Bronchial epithelial cell (primary cell): ENCODE measurements around the gene ASCC3. TPM values are rescaled to one million over a fixed set of nuclear protein-coding genes. Genes with fewer than 3 reads are reported as not detected.

Source experiments
- DNase-seq: peaks from one replicate; pipeline ENCODE4 v3.0.0-alpha.2; 2010; ENCODE audit warnings: low read depth
- FAIRE-seq: peaks from 2 replicates; lab custom pipeline; 2011; peaks lifted over from hg19 to GRCh38; lab: Jason Lieb, UNC
- H3K27me3 ChIP-seq: 2 replicates; pipeline ENCODE4 v1.5.1; 2011; ENCODE audit warnings: low read length; ENCODE audit not compliant: control insufficient read depth, insufficient read depth
- H3K36me3 ChIP-seq: 2 replicates; pipeline ENCODE4 v1.5.1; 2011; ENCODE audit warnings: low read length; ENCODE audit not compliant: control insufficient read depth, insufficient read depth
- H3K4me3 ChIP-seq: 2 replicates; pipeline ENCODE4 v1.5.1; 2011; ENCODE audit warnings: mild to moderate bottlenecking, low read depth, low read length, control low read depth
- total RNA-seq: library from RNA; depleted of rRNA; stranded (reverse); fragments of >200 nt; gene quantifications from 2 replicates; pipeline ENCODE4 v1.2.1, GENCODE V29; 2014
- TF ChIP-seq, protein P1 (sequence below): IDR thresholded peaks from 2 replicates; pipeline ENCODE4 v1.5.1; 2011; ENCODE audit warnings: mild to moderate bottlenecking, moderate library complexity, low read length, control low read depth, inconsistent platforms; ENCODE audit not compliant: insufficient read depth, severe bottlenecking

The ASCC3 gene
- total RNA-seq, 1 donor from 2014 or later = 52.7 TPM

DNA sequence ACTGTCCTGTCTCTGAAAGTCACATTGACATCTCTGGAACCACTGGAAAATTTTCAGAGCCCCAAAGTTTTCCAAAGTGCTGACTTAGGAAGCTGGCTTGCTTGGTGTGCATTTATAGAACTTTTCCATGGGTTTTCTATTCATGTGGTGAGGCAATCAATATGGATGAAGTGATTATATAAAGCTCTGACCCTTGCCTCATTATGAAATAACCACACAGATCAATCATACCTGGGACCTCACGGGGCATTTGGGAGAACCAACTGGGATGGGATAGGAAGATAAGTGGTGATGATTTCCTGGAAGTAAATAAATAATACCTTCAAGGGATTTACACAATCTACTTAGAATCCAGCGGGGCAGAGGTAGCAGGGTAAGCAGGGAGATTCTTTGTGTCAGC is 393.5 kb downstream of the ASCC3 start:
- FAIRE-seq (no peak), DNase-seq (no peak)
- no peak overlapping the region for H3K4me3 ChIP-seq
- TF ChIP-seq, protein P1, sequence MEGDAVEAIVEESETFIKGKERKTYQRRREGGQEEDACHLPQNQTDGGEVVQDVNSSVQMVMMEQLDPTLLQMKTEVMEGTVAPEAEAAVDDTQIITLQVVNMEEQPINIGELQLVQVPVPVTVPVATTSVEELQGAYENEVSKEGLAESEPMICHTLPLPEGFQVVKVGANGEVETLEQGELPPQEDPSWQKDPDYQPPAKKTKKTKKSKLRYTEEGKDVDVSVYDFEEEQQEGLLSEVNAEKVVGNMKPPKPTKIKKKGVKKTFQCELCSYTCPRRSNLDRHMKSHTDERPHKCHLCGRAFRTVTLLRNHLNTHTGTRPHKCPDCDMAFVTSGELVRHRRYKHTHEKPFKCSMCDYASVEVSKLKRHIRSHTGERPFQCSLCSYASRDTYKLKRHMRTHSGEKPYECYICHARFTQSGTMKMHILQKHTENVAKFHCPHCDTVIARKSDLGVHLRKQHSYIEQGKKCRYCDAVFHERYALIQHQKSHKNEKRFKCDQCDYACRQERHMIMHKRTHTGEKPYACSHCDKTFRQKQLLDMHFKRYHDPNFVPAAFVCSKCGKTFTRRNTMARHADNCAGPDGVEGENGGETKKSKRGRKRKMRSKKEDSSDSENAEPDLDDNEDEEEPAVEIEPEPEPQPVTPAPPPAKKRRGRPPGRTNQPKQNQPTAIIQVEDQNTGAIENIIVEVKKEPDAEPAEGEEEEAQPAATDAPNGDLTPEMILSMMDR = no peak
- H3K27me3 ChIP-seq = peaks cover 7% of the 10 kb centered on the region
- no peaks in the 10 kb centered on the region for H3K36me3 ChIP-seq

DNA sequence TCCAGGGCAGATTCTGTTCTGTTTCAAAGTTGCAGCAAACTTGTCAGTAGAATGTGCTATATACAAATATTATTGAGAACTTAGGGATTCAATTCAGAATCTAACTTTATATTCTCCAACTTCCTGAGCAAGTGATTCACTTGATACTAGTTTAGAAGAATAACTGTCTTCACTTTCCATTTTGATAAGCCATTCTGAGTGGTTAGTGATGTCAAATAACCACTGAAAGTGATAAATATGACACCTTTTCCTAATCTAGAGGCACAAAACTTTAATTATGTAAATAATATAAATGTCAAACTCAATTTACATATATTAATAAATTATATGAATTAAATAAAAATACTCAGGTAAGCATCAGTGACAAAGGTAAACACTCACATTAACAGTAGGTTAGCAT is 395.9 kb downstream of the ASCC3 start:
- H3K36me3 ChIP-seq = no peaks in the 10 kb centered on the region
- no peak for FAIRE-seq
- no peak for DNase-seq
- peaks cover 7% of the 10 kb centered on the region for H3K27me3 ChIP-seq
- H3K4me3 ChIP-seq = no peak overlapping the region
- TF ChIP-seq, protein P1 = no peak

DNA sequence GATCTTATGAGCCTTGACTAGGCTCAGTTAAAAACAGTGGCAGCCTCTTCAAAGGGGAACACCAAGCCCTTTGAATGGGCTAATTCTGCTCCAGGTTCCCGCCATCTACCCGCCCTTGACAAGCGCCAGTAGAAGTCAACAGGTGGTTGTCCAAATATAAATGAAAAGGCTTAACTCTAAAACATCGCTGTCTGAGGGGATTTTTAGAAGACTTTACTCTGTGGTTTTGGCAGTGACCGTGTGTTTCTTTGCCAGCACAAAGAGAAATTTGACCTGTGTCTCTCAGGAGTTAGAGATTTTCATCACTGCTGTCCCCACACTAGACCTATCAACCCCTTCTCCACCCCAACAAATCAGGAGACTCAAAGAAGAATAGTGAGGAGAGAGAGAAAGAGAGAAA is 396.7 kb downstream of the ASCC3 start:
- H3K36me3 ChIP-seq = no peaks in the 10 kb centered on the region
- no peak overlapping the region for H3K4me3 ChIP-seq
- FAIRE-seq (peak; percentile 50), DNase-seq (no peak)
- TF ChIP-seq, protein P1 = no peak
- H3K27me3 ChIP-seq = peaks cover 7% of the 10 kb centered on the region

DNA sequence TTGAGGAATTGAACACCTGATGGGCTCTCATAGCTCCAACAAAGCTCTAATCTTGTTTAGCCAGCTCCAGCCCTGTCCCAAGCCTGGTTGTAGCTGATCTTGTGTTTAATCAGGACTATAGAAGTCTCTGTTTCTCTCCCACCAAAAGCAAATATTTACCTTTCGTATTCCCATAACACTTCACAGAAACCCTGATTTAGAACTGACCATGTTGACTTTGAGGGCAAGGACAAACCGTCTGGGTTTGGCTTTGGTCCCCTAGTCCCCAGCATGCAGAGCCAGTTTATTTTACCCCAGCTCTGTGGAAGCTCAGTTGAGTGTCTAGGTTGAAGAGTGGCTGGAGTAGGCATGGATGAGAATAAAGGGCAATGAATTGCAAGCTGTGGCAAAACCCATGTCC is 398.4 kb downstream of the ASCC3 start:
- H3K27me3 ChIP-seq = peaks cover 7% of the 10 kb centered on the region
- DNase-seq = no peak
- H3K36me3 ChIP-seq = no peaks in the 10 kb centered on the region
- H3K4me3 ChIP-seq = no peak overlapping the region
- no peak for FAIRE-seq
- TF ChIP-seq, protein P1 = no peak

DNA sequence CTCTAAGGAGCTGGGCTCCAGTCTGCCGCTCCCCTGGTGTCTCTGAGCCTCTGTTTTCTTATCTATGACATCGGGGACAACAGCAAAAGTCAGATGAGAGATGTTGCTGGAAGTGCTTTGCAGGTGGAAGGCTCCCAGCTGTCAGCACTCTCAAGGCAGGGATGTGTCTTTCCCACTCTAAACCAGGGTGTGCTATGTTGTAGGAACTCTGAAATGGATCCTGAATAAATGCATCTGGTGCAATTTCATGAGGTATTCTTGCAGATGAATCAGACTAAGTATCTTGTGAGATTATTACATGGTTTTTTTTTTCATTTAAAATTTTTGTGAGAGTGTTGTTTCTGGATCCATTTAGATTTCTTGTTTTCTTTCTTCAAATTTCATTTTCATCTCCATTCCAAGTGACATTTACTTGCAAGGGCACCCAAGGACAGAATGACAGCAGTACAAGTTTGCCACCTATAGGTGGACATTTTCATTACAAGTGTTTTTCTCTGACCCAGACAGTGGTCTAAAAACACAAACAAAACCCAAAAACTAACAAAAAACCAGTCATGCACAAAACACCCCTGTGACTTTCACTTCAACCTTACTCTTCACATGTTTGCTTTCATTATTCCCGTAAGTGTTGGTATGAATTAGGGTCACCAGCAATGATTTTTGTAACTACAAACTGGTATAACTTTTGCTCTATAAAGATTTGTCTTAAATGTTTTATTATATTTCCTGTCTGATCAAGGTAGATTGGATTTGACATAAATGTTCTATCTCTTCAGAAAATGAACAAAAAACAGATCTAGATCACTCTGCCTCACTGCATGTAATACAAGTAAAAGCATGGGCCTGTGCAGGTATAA is 401.7 kb downstream of the ASCC3 start:
- Histone ChIP-seq H3K4me3 (no peak overlapping the region), H3K27me3 (peaks cover 5% of the 10 kb centered on the region), H3K36me3 (no peaks in the 10 kb centered on the region)
- DNase-seq = peak; percentile 50
- TF ChIP-seq, protein P1 = peak; percentile 70
- FAIRE-seq = no peak
